GM20431 (cell line): ENCODE results near the gene PSD2.

ENCODE experiments used
- in situ Hi-C: fragments of 300-500 bp; cut with MseI, MboI; formaldehyde crosslinking; loops from one replicate; pipeline ENCODE4 v1.15.0; 2020; ENCODE audit warnings: low sequenced_read_pairs; ENCODE audit not compliant: unreplicated experiment

Gene PSD2

GRCh38 chr5:139828207-139828895 lies 32.7 kb downstream of the PSD2 start:
- in situ Hi-C loops, result no loop called here

- in situ Hi-C loops, result no loop called here
Measured at GRCh38 chr5:139829471-139829870, 33.9 kb downstream of the PSD2 start.

GRCh38 chr5:139831624-139832023 lies 36.0 kb downstream of the PSD2 start:
- in situ Hi-C loops, result no loop called here

GRCh38 chr5:139833525-139833924 lies 37.9 kb downstream of the PSD2 start:
- in situ Hi-C loops, result no loop called here

GRCh38 chr5:139835656-139836055 lies 40.0 kb downstream of the PSD2 start:
- in situ Hi-C loops, result no loop called here

GRCh38 chr5:139836469-139837208 lies 41.0 kb downstream of the PSD2 start:
- in situ Hi-C loops, result no loop called here

- in situ Hi-C loops, result no loop called here
Measured at GRCh38 chr5:139837711-139838380, 42.2 kb downstream of the PSD2 start.

- in situ Hi-C loops, result no loop called here
Measured at GRCh38 chr5:139838381-139839197, 43.0 kb downstream of the PSD2 start.

GRCh38 chr5:139839232-139839815 lies 43.7 kb downstream of the PSD2 start:
- in situ Hi-C loops, result no loop called here

GRCh38 chr5:139839918-139840317 lies 44.3 kb downstream of the PSD2 start:
- in situ Hi-C loops, result loop anchor here (10.0 kb wide), 1 partner anchor 55 kb away; no protein-coding TSS in a partner anchor

GRCh38 chr5:139841549-139841948 lies 45.9 kb downstream of the PSD2 start:
- in situ Hi-C loops, result loop anchor here (10.0 kb wide), 1 partner anchor 57 kb away; no protein-coding TSS in a partner anchor

GRCh38 chr5:139842321-139842720 lies 46.7 kb downstream of the PSD2 start:
- in situ Hi-C loops, result loop anchor here (10.0 kb wide), 1 partner anchor 58 kb away; no protein-coding TSS in a partner anchor

GRCh38 chr5:139843991-139844390 lies 48.4 kb downstream of the PSD2 start:
- in situ Hi-C loops, result loop anchor here (10.0 kb wide), 1 partner anchor 59 kb away; no protein-coding TSS in a partner anchor

GRCh38 chr5:139844472-139845145 lies 49.0 kb downstream of the PSD2 start:
- in situ Hi-C loops, result loop anchor here (10.0 kb wide), 1 partner anchor 60 kb away; no protein-coding TSS in a partner anchor

GRCh38 chr5:139845846-139846681 lies 50.5 kb downstream of the PSD2 start:
- in situ Hi-C loops, result loop anchor here (10.0 kb wide), 1 partner anchor 61 kb away; no protein-coding TSS in a partner anchor

GRCh38 chr5:139847091-139847490 lies 51.5 kb downstream of the PSD2 start:
- in situ Hi-C loops, result loop anchor here (10.0 kb wide), 1 partner anchor 62 kb away; no protein-coding TSS in a partner anchor

- in situ Hi-C loops, result loop anchor here (10.0 kb wide), 1 partner anchor 63 kb away; no protein-coding TSS in a partner anchor
Measured at GRCh38 chr5:139847790-139848507, 52.3 kb downstream of the PSD2 start.
